ENCODE results near the gene CARD10. TPM values are rescaled to one million over a fixed set of nuclear protein-coding genes. Genes with fewer than 3 reads are reported as not detected.
A peak's percentile ranks its signal among the peaks of the same experiment; 100 is the strongest.

The CARD10 gene
- total and polyA plus RNA-seq, 8 donors, result 9.9 to 30.2 (median 13.9) TPM

GRCh38 chr22:37481347-37481907 lies 37.8 kb downstream of the CARD10 start:
- ATAC-seq, result no peak
- no peak for DNase-seq
- WGBS, 2 donors, result 74 to 81% methylated on average over 12 of the region's 12 CpGs
- H3K4me3 ChIP-seq, result no peak overlapping the region
- H3K27me3 ChIP-seq, result no peaks in the 10 kb centered on the region
- intact Hi-C loops (cut with DNase I), result no loop called here
- no peaks in the 10 kb centered on the region for H3K36me3 ChIP-seq
- no peak for TF ChIP-seq CTCF (IDR thresholded peaks at IDR 0.05)
- no peaks in the 10 kb centered on the region for H3K9me3 ChIP-seq
- no peak overlapping the region for H3K27ac ChIP-seq
- no peaks in the 10 kb centered on the region for H3K4me1 ChIP-seq
- FAIRE-seq, result no peak

- H3K36me3 ChIP-seq, result no peaks in the 10 kb centered on the region
- intact Hi-C loops (cut with DNase I), result no loop called here
- no peak overlapping the region for H3K4me3 ChIP-seq
- DNase-seq, result no peak
- H3K27ac ChIP-seq, result no peak overlapping the region
- no peaks in the 10 kb centered on the region for H3K9me3 ChIP-seq
- no peak for FAIRE-seq
- 75 to 82% methylated on average over 17 of the region's 17 CpGs for WGBS, 2 donors
- no peak for ATAC-seq
- no peak for TF ChIP-seq CTCF (IDR thresholded peaks at IDR 0.05)
- no peaks in the 10 kb centered on the region for H3K4me1 ChIP-seq
- H3K27me3 ChIP-seq, result no peaks in the 10 kb centered on the region
Measured at GRCh38 chr22:37480387-37481346, 38.5 kb downstream of the CARD10 start.

GRCh38 chr22:37479196-37479595 lies 40.0 kb downstream of the CARD10 start:
- no peak for ATAC-seq
- no peak for FAIRE-seq

GRCh38 chr22:37476389-37477329 lies 42.6 kb downstream of the CARD10 start:
- H3K9me3 ChIP-seq, result no peaks in the 10 kb centered on the region
- DNase-seq, result no peak
- H3K36me3 ChIP-seq, result no peaks in the 10 kb centered on the region
- WGBS, 2 donors, result 74 to 82% methylated on average over 14 of the region's 14 CpGs
- no peak for ATAC-seq
- no peak for FAIRE-seq
- no peak overlapping the region for H3K27ac ChIP-seq
- H3K27me3 ChIP-seq, result no peaks in the 10 kb centered on the region
- intact Hi-C loops (cut with DNase I), result no loop called here
- H3K4me3 ChIP-seq, result no peak overlapping the region
- H3K4me1 ChIP-seq, result no peaks in the 10 kb centered on the region
- TF ChIP-seq CTCF (IDR thresholded peaks at IDR 0.05), result no peak

More at GRCh38 chr22:37479196-37479595, 40.0 kb downstream of the CARD10 start:
- Histone ChIP-seq H3K4me1 (no peaks in the 10 kb centered on the region), H3K9me3 (no peaks in the 10 kb centered on the region), H3K27me3 (no peaks in the 10 kb centered on the region), H3K27ac (no peak overlapping the region), H3K36me3 (no peaks in the 10 kb centered on the region), H3K4me3 (no peak overlapping the region)
- peak in 1 of 6 donors; percentile 61 for DNase-seq
- 85 to 90% methylated on average over 15 of the region's 15 CpGs for WGBS, 2 donors
- TF ChIP-seq CTCF (IDR thresholded peaks at IDR 0.05), result no peak
- intact Hi-C loops (cut with DNase I), result no loop called here

Measured in pancreas (tissue), 10 donors.